HG02642 (cell line): Measurements from ENCODE around the gene INHA.

Source experiments
- ATAC-seq: cut with Tn5 transposase; IDR thresholded peaks from one replicate; pipeline ENCODE4 v1.9.1; 2021; ENCODE audit warnings: mild to moderate bottlenecking; ENCODE audit not compliant: unreplicated experiment, poor library complexity

Gene INHA

GRCh38 chr2:219539926-219540678 is 32.0 kb upstream of the INHA start:
- ATAC-seq, result no peak

- no peak for ATAC-seq
These were observed 31.2 kb upstream of the INHA start for GRCh38 chr2:219540784-219541504.

GRCh38 chr2:219541611-219542180 is 30.4 kb upstream of the INHA start:
- ATAC-seq, result peak; percentile 45

- peak; percentile 38 for ATAC-seq
These were observed 29.0 kb upstream of the INHA start for GRCh38 chr2:219542931-219543595.

GRCh38 chr2:219543596-219544358 is 28.3 kb upstream of the INHA start, which contains the start of the genes CHPF and TMEM198:
Gene CHPF, minus strand, starts transcription at chr2:219543809. Its CDS starts 271 bp downstream, at chr2:219543538.
Gene TMEM198, plus strand, starts transcription at chr2:219544028. Its CDS starts 700 bp downstream, at chr2:219544728.
- peak; percentile 83 for ATAC-seq

GRCh38 chr2:219544567-219544966 is 27.5 kb upstream of the INHA start:
- no peak for ATAC-seq

- ATAC-seq, result no peak
These were observed 26.7 kb upstream of the INHA start for GRCh38 chr2:219545295-219545942.

GRCh38 chr2:219545943-219546352 is 26.2 kb upstream of the INHA start:
- no peak for ATAC-seq

- ATAC-seq, result no peak
These were observed 24.5 kb upstream of the INHA start for GRCh38 chr2:219547621-219548020.

- ATAC-seq, result no peak
These were observed 23.1 kb upstream of the INHA start for GRCh38 chr2:219548990-219549389.

GRCh38 chr2:219549619-219550018 is 22.5 kb upstream of the INHA start:
- no peak for ATAC-seq

- ATAC-seq, result peak; percentile 16
These were observed 20.4 kb upstream of the INHA start for GRCh38 chr2:219551441-219552381.

GRCh38 chr2:219552382-219553167 is 19.5 kb upstream of the INHA start:
- peak; percentile 90 for ATAC-seq

- ATAC-seq, result no peak
These were observed 19.0 kb upstream of the INHA start for GRCh38 chr2:219553168-219553417.

- no peak for ATAC-seq
These were observed 18.6 kb upstream of the INHA start for GRCh38 chr2:219553463-219553963.

GRCh38 chr2:219554350-219554749 is 17.8 kb upstream of the INHA start:
- no peak for ATAC-seq

GRCh38 chr2:219555956-219556355 is 16.2 kb upstream of the INHA start:
- no peak for ATAC-seq

- no peak for ATAC-seq
These were observed 15.7 kb upstream of the INHA start for GRCh38 chr2:219556413-219556812.
